Measurements from ENCODE around the gene TRPC4. TPM values are rescaled to one million over a fixed set of nuclear protein-coding genes. Genes with fewer than 3 reads are reported as not detected.

The TRPC4 gene
- total RNA-seq, 1 donor from 2014 or later, result 0.26 TPM

- no peaks in the 10 kb centered on the region for H3K27me3 ChIP-seq (ENCODE audit: control insufficient read depth, insufficient read depth, low read length)
- FAIRE-seq (no peak), DNase-seq (ENCODE audit: low read depth) (no peak)
- H3K4me3 ChIP-seq (ENCODE audit: low read depth, low read length), result no peak overlapping the region
- no peak for TF ChIP-seq CTCF (IDR thresholded peaks at IDR 0.05; ENCODE audit: insufficient read depth, low read length, severe bottlenecking)
- no peaks in the 10 kb centered on the region for H3K36me3 ChIP-seq (ENCODE audit: control insufficient read depth, insufficient read depth, low read length)
Measured at GRCh38 chr13:37748913-37749312, 120.7 kb downstream of the TRPC4 start.

GRCh38 chr13:37747071-37747612 is 122.4 kb downstream of the TRPC4 start:
- Histone ChIP-seq H3K4me3 (ENCODE audit: low read depth, low read length) (no peak overlapping the region), H3K36me3 (ENCODE audit: control insufficient read depth, insufficient read depth, low read length) (no peaks in the 10 kb centered on the region), H3K27me3 (ENCODE audit: control insufficient read depth, insufficient read depth, low read length) (no peaks in the 10 kb centered on the region)
- no peak for TF ChIP-seq CTCF (IDR thresholded peaks at IDR 0.05; ENCODE audit: insufficient read depth, low read length, severe bottlenecking)
- FAIRE-seq (no peak), DNase-seq (ENCODE audit: low read depth) (peak; percentile 80)

- no peaks in the 10 kb centered on the region for H3K36me3 ChIP-seq (ENCODE audit: control insufficient read depth, insufficient read depth, low read length)
- no peak overlapping the region for H3K4me3 ChIP-seq (ENCODE audit: low read depth, low read length)
- FAIRE-seq, result no peak
- no peaks in the 10 kb centered on the region for H3K27me3 ChIP-seq (ENCODE audit: control insufficient read depth, insufficient read depth, low read length)
- peak; percentile 37 for DNase-seq (ENCODE audit: low read depth)
- TF ChIP-seq CTCF (IDR thresholded peaks at IDR 0.05; ENCODE audit: insufficient read depth, low read length, severe bottlenecking), result no peak
Measured at GRCh38 chr13:37741536-37741935, 128.0 kb downstream of the TRPC4 start.

- FAIRE-seq (no peak), DNase-seq (ENCODE audit: low read depth) (no peak)
- no peaks in the 10 kb centered on the region for H3K27me3 ChIP-seq (ENCODE audit: control insufficient read depth, insufficient read depth, low read length)
- no peak overlapping the region for H3K4me3 ChIP-seq (ENCODE audit: low read depth, low read length)
- H3K36me3 ChIP-seq (ENCODE audit: control insufficient read depth, insufficient read depth, low read length), result no peaks in the 10 kb centered on the region
- no peak for TF ChIP-seq CTCF (IDR thresholded peaks at IDR 0.05; ENCODE audit: insufficient read depth, low read length, severe bottlenecking)
Measured at GRCh38 chr13:37736045-37736444, 133.5 kb downstream of the TRPC4 start.

- Histone ChIP-seq H3K27me3 (ENCODE audit: control insufficient read depth, insufficient read depth, low read length) (no peaks in the 10 kb centered on the region), H3K4me3 (ENCODE audit: low read depth, low read length) (no peak overlapping the region), H3K36me3 (ENCODE audit: control insufficient read depth, insufficient read depth, low read length) (no peaks in the 10 kb centered on the region)
- no peak for TF ChIP-seq CTCF (IDR thresholded peaks at IDR 0.05; ENCODE audit: insufficient read depth, low read length, severe bottlenecking)
- no peak for FAIRE-seq
- no peak for DNase-seq (ENCODE audit: low read depth)
Measured at GRCh38 chr13:37735293-37735692, 134.3 kb downstream of the TRPC4 start.

GRCh38 chr13:37729876-37730275 is 139.7 kb downstream of the TRPC4 start:
- no peak overlapping the region for H3K4me3 ChIP-seq (ENCODE audit: low read depth, low read length)
- H3K36me3 ChIP-seq (ENCODE audit: control insufficient read depth, insufficient read depth, low read length), result no peaks in the 10 kb centered on the region
- no peak for DNase-seq (ENCODE audit: low read depth)
- H3K27me3 ChIP-seq (ENCODE audit: control insufficient read depth, insufficient read depth, low read length), result no peaks in the 10 kb centered on the region
- TF ChIP-seq CTCF (IDR thresholded peaks at IDR 0.05; ENCODE audit: insufficient read depth, low read length, severe bottlenecking), result no peak
- no peak for FAIRE-seq
